ENCODE measurements around the gene CDYL. TPM values are rescaled to one million over a fixed set of nuclear protein-coding genes. Genes with fewer than 3 reads are reported as not detected.

CDYL gene
- total RNA-seq, 1 experiment from 2014 or later: 26.8 TPM

GRCh38 chr6:4788953-4789584 lies 12.9 kb downstream of the CDYL start:
- no peak for DNase-seq
- Histone ChIP-seq H3K4me3 (no peak overlapping the region), H3K9me3 (no peaks in the 10 kb centered on the region), H3K36me3 (no peaks in the 10 kb centered on the region), H3K27me3 (no peaks in the 10 kb centered on the region)

GRCh38 chr6:4790158-4790899 lies 14.1 kb downstream of the CDYL start:
- H3K9me3 ChIP-seq: no peaks in the 10 kb centered on the region
- H3K36me3 ChIP-seq: no peaks in the 10 kb centered on the region
- DNase-seq: no peak
- H3K27me3 ChIP-seq: no peaks in the 10 kb centered on the region
- no peak overlapping the region for H3K4me3 ChIP-seq

DNA sequence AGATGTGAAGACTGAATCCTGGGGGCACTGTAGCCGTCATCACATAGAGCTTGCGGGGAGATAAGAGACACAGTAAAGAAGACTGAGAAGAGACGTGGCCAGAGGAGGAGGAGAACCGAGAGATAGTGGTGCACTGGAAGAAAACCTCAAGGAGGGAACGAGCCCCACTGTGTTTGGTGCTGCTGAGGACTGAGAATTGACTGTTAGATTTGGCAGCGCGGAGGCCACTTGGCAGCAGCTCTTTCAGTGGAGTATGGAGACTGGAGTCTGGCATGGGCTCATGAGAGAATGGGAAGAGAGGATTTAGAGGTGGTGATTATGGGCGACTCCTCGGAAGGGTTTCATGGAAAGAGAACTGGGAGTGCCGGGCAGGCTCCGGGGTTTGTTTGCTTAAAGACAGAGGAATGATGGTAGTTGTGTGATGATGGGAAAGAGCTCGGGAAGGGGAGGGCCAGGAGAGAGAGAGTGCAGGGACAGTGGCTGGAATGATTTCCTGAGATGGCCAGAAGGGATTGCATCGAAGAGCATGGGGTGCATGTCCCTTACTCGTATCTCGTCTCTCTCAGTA lies 18.0 kb downstream of the CDYL start:
- no peak overlapping the region for H3K4me3 ChIP-seq
- H3K36me3 ChIP-seq: no peaks in the 10 kb centered on the region
- H3K27me3 ChIP-seq: no peaks in the 10 kb centered on the region

DNA sequence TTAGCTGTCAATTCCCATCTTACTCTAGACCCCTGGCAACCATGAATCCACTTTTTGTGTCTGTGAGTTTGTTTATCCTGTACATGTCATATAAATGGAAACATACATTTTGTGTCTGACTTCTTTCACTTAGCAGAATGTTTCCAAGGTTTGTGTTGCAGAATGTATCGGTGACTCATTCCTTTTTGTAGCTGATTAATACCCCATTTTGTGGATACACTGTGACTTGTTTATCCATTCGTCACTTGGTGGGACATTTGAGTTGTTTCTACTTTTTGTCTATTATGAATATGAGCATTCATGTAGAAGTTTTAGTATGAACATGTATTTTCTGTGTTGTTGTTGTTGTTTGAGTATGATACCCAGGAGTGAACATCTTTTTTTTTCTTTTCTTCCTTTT lies 21.4 kb downstream of the CDYL start:
- Histone ChIP-seq H3K36me3 (no peaks in the 10 kb centered on the region), H3K4me3 (no peak overlapping the region), H3K9me3 (peaks cover 10% of the 10 kb centered on the region), H3K27me3 (no peaks in the 10 kb centered on the region)
- no peak for DNase-seq

More for the DNA sequence above, 18.0 kb downstream of the CDYL start:
- DNase-seq: peak; percentile 49
- H3K9me3 ChIP-seq: peaks cover 8% of the 10 kb centered on the region

GRCh38 chr6:4799912-4800311 lies 23.7 kb downstream of the CDYL start:
- Histone ChIP-seq H3K4me3 (no peak overlapping the region), H3K27me3 (no peaks in the 10 kb centered on the region), H3K9me3 (peaks cover 10% of the 10 kb centered on the region), H3K36me3 (no peaks in the 10 kb centered on the region)
- DNase-seq: no peak

- H3K27me3 ChIP-seq: no peaks in the 10 kb centered on the region
- DNase-seq: no peak
- H3K9me3 ChIP-seq: peaks cover 10% of the 10 kb centered on the region
- no peaks in the 10 kb centered on the region for H3K36me3 ChIP-seq
- no peak overlapping the region for H3K4me3 ChIP-seq
These were observed 24.5 kb downstream of the CDYL start for GRCh38 chr6:4800662-4801061.

- peaks cover 10% of the 10 kb centered on the region for H3K9me3 ChIP-seq
- H3K4me3 ChIP-seq: no peak overlapping the region
- no peaks in the 10 kb centered on the region for H3K27me3 ChIP-seq
- no peak for DNase-seq
- no peaks in the 10 kb centered on the region for H3K36me3 ChIP-seq
These were observed 25.4 kb downstream of the CDYL start for GRCh38 chr6:4801491-4802110.

GRCh38 chr6:4802312-4802935 lies 26.2 kb downstream of the CDYL start:
- Histone ChIP-seq H3K9me3 (peaks cover 10% of the 10 kb centered on the region), H3K36me3 (no peaks in the 10 kb centered on the region), H3K4me3 (no peak overlapping the region), H3K27me3 (no peaks in the 10 kb centered on the region)
- no peak for DNase-seq

- Histone ChIP-seq H3K36me3 (no peaks in the 10 kb centered on the region), H3K9me3 (peaks cover 10% of the 10 kb centered on the region), H3K27me3 (no peaks in the 10 kb centered on the region), H3K4me3 (no peak overlapping the region)
- no peak for DNase-seq
These were observed 27.1 kb downstream of the CDYL start for GRCh38 chr6:4803343-4803744.

DNA sequence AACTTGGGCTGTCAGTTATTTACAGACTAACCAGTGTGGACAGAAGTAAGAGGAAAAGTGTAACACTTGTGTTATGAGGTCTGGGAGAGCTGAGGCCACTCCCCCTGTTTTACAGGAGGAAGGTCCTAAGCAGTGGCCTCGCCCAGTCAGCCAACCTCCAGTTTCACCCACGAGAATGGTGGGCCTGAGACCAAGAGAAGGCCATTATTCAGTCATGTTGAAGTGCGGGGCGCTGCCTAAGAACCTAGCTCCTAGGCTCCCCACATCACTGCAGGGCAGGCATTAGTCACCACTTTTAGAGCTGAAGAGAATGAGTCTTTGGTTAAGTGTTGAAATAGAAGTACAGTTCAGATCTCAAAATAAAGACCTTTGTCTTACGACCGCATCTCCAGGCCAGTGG lies 27.9 kb downstream of the CDYL start:
- DNase-seq: no peak

DNA sequence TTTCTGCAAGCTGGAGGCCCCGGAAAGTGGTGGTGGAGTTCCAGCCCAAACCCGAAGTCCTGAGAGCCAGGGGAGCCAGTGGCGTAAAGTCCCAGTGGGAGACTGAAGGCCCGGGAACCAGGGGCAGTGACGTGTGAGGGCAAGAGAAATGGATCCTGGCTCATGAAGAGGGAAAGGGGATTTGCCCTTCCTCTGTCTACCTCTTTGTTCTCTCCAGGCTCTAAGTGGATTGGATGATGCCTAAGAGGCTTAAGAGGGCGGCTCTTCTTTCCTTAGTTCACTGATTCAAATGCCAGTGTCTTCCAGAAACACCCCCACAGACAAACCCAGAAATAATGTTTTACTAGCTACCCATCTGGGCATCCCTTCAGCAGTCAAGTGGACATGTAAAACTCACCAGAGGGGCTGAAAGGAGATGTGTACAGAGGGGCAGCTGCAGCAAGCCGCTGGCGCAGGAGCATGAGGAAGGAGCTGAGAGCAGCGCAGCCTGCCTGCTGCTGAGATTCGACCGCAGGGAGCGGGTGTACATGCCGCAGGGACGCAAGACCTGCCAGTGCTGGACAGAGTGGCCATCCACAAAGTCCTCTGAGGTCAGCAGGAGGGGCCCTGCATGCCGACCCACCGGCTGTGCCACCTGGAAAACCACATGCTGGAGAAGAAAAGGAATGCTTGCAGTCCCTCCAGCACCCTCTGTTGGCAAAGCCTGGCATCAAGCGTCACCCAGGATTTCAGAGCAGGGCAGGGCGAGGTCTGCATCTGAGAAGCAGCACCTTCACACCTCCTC lies 29.5 kb downstream of the CDYL start:
- no peaks in the 10 kb centered on the region for H3K36me3 ChIP-seq
- peak; percentile 36 for DNase-seq
- no peaks in the 10 kb centered on the region for H3K9me3 ChIP-seq
- no peak overlapping the region for H3K4me3 ChIP-seq
- no peaks in the 10 kb centered on the region for H3K27me3 ChIP-seq

More for the DNA sequence above, 27.9 kb downstream of the CDYL start:
- Histone ChIP-seq H3K36me3 (no peaks in the 10 kb centered on the region), H3K9me3 (peaks cover 3% of the 10 kb centered on the region; the same call in 1 of the 2 replicates), H3K4me3 (no peak overlapping the region), H3K27me3 (no peaks in the 10 kb centered on the region)

- Histone ChIP-seq H3K4me3 (no peak overlapping the region), H3K36me3 (no peaks in the 10 kb centered on the region), H3K9me3 (no peaks in the 10 kb centered on the region), H3K27me3 (no peaks in the 10 kb centered on the region)
- DNase-seq: no peak
These were observed 30.1 kb downstream of the CDYL start for GRCh38 chr6:4806337-4806725.

GRCh38 chr6:4806791-4807190 lies 30.6 kb downstream of the CDYL start:
- H3K36me3 ChIP-seq: no peaks in the 10 kb centered on the region
- no peak overlapping the region for H3K4me3 ChIP-seq
- no peaks in the 10 kb centered on the region for H3K9me3 ChIP-seq
- DNase-seq: no peak
- H3K27me3 ChIP-seq: no peaks in the 10 kb centered on the region

DNA sequence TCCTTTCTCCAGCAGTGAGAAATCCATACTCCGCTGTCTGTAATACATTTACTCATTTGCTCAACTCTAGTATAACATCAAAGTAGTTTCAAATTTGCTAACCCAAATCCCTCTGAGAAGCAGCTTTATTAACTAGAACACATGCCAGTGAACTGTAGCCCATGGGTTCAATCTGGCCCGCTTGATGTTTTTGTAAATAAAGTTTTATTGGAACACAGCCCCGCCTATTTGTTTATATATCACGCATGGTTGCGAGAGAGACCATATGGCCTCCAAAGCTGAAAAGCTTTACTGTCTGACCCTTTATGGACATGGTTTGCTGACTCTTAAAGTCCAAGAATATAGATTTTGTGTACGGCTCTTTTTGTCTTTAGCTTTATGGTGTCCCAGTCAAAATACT lies 32.2 kb downstream of the CDYL start:
- no peak overlapping the region for H3K4me3 ChIP-seq
- H3K27me3 ChIP-seq: no peaks in the 10 kb centered on the region
- H3K36me3 ChIP-seq: no peaks in the 10 kb centered on the region
- no peak for DNase-seq
- no peaks in the 10 kb centered on the region for H3K9me3 ChIP-seq

GRCh38 chr6:4809999-4810918 lies 34.1 kb downstream of the CDYL start:
- DNase-seq: peak; percentile 34
- H3K27me3 ChIP-seq: no peaks in the 10 kb centered on the region
- no peak overlapping the region for H3K4me3 ChIP-seq
- no peaks in the 10 kb centered on the region for H3K36me3 ChIP-seq
- no peaks in the 10 kb centered on the region for H3K9me3 ChIP-seq

All from MG63 (cell line).